BJ (cell line): ENCODE results near the gene MCU. TPM values are rescaled to one million over a fixed set of nuclear protein-coding genes. Genes with fewer than 3 reads are reported as not detected.

ENCODE experiments used
- CTCF ChIA-PET: fragments of 350-600 bp; formaldehyde crosslinking; extraction: SDS; loops from one replicate; lab custom pipeline; 2021; ENCODE audit warnings: antibody characterized with exemption, inconsistent platforms; lab: Yijun Ruan, JAX
- POLR2A ChIA-PET: fragments of 300-600 bp; sonication (Branson Sonifier 250); formaldehyde crosslinking; extraction: SDS; loops from one replicate; lab custom pipeline; 2021; ENCODE audit warnings: antibody characterized with exemption; lab: Charles Lee
- DNase-seq: peaks from one replicate; pipeline ENCODE4 v3.0.0-alpha.2; 2011; ENCODE audit warnings: low read depth
- H3K27me3 ChIP-seq: 2 replicates; pipeline ENCODE4 v1.6.0; 2011; ENCODE audit warnings: low read length; ENCODE audit not compliant: control insufficient read depth, insufficient read depth
- H3K36me3 ChIP-seq: 2 replicates; pipeline ENCODE4 v1.5.1; 2011; ENCODE audit warnings: low read length; ENCODE audit not compliant: control insufficient read depth, insufficient read depth
- H3K4me3 ChIP-seq: 2 replicates; pipeline ENCODE4 v1.5.1; 2011; ENCODE audit warnings: low read depth, mild to moderate bottlenecking, control low read depth, low read length
- polyA plus RNA-seq: library from polyadenylated mRNA; depleted of rRNA; stranded (reverse); fragments of >200 nt; gene quantifications from 2 replicates; pipeline ENCODE4 v1.2.3, GENCODE V29; 2011
- TF ChIP-seq, protein P1 (sequence below): IDR thresholded peaks from 2 replicates; pipeline ENCODE4 v1.5.1; 2011; ENCODE audit warnings: low read depth, mild to moderate bottlenecking, control low read depth, inconsistent platforms, low read length, moderate library complexity; ENCODE audit not compliant: insufficient read depth

Gene MCU
- polyA plus RNA-seq, 1 experiment: 78.7 TPM

DNA sequence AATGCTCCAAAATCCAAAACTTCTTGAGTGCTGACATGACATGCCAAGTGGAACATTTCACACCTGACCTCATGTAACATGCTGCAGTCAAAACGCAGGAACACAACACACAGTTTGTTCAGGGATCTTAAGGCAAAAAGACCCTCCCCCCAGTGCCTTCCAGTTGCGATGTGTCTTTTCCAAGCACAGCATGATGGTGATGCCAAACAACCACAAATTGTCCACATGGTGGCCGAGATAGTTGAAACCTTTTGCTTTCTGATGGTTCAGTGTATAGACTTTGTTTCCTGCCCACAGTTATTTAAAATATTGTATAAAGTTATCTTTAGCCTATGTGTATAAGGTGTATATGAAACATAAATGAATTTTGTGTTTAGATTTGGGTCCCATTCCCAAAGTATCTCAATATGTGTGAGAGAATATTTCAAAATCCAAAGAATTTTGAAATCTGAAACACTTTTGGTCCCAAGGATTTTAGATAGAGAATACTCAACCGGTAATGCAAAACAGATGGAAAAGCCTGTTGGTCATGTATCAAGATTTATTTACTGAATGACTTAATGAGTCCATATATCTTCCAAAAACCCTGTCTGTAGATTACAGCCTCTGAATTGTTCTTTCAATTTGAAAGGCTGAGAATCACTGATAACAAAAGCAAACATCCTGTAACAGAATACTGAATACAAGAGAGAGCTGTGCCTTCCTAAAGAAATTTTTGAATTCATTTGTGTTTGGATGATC is 108.2 kb downstream of the MCU start:
- POLR2A ChIA-PET: no interaction called here
- H3K27me3 ChIP-seq: no peaks in the 10 kb centered on the region
- TF ChIP-seq, protein P1, sequence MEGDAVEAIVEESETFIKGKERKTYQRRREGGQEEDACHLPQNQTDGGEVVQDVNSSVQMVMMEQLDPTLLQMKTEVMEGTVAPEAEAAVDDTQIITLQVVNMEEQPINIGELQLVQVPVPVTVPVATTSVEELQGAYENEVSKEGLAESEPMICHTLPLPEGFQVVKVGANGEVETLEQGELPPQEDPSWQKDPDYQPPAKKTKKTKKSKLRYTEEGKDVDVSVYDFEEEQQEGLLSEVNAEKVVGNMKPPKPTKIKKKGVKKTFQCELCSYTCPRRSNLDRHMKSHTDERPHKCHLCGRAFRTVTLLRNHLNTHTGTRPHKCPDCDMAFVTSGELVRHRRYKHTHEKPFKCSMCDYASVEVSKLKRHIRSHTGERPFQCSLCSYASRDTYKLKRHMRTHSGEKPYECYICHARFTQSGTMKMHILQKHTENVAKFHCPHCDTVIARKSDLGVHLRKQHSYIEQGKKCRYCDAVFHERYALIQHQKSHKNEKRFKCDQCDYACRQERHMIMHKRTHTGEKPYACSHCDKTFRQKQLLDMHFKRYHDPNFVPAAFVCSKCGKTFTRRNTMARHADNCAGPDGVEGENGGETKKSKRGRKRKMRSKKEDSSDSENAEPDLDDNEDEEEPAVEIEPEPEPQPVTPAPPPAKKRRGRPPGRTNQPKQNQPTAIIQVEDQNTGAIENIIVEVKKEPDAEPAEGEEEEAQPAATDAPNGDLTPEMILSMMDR: no peak
- CTCF ChIA-PET: interaction anchor here (0.9 kb wide), 1 partner anchor 8 kb away, joined by 3 read pairs; no protein-coding TSS in a partner anchor
- H3K36me3 ChIP-seq: no peaks in the 10 kb centered on the region
- H3K4me3 ChIP-seq: no peak overlapping the region
- no peak for DNase-seq

DNA sequence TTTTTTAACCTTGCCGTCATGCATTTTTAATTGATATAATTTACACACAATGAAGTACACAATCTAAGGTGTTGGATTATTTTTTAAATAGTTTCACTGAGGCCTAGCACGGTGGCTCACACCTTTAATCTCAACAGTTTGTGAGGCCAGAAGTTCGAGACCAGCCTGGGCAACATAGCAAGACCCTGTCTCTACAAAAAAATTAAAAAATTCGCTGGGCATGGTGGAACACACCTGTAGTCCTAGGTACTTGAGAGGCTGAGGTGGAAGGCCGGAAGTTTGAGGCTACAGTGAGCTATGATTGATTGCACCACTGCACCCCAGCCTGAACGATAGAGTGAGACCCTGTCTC is 108.8 kb downstream of the MCU start:
- DNase-seq: no peak
- Histone ChIP-seq H3K27me3 (no peaks in the 10 kb centered on the region), H3K4me3 (no peak overlapping the region), H3K36me3 (no peaks in the 10 kb centered on the region)
- TF ChIP-seq, protein P1: no peak
- ChIA-PET POLR2A (no interaction called here), CTCF (interaction anchor here (0.9 kb wide), 1 partner anchor 9 kb away, joined by 3 read pairs; no protein-coding TSS in a partner anchor)

- no peak for DNase-seq
- Histone ChIP-seq H3K36me3 (no peaks in the 10 kb centered on the region), H3K27me3 (no peaks in the 10 kb centered on the region), H3K4me3 (no peak overlapping the region)
- TF ChIP-seq, protein P1: no peak
- POLR2A ChIA-PET: no interaction called here
- CTCF ChIA-PET: interaction anchor here (0.9 kb wide), 1 partner anchor 9 kb away, joined by 3 read pairs; no protein-coding TSS in a partner anchor
Measured at GRCh38 chr10:72801263-72801868, 109.4 kb downstream of the MCU start.

- H3K27me3 ChIP-seq: no peaks in the 10 kb centered on the region
- H3K36me3 ChIP-seq: no peaks in the 10 kb centered on the region
- DNase-seq: no peak
- ChIA-PET CTCF (no interaction called here), POLR2A (no interaction called here)
- no peak overlapping the region for H3K4me3 ChIP-seq
- TF ChIP-seq, protein P1: no peak
Measured at GRCh38 chr10:72802332-72802731, 110.4 kb downstream of the MCU start.

DNA sequence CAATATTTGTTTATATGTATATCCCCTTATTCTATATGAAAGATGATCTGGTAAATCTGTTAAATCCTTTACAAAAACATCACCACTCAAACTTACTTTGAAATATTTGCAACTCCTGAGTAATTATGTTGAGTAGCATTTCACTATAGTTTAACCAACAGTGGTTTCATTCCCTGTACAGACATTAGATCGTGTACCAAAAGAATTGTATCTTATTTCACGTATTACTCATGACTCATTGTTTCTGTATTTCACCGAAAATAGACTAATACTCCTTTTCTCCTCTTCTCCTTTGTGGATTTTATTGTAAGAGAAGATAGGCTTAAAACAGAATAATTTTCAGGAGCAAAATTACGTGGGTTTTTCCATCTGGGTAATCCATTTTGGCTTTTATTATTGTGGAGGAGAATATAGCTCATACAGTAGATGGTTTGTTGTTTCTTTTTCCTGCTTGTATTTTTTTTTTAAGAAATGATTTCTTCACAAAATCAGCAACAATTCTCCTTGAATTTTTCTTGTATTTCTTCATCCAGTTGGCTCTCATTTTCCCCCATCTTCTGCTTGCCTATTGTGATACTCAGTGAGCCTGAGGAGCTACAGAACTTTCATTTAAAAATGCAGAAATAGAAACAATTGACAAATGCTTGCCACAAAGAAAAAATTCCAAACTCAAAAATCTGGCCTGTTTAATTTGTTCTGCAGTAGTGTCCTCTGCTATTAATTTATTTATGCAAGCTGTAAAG is 111.0 kb downstream of the MCU start:
- no peak for DNase-seq
- TF ChIP-seq, protein P1: no peak
- POLR2A ChIA-PET: no interaction called here

More for the DNA sequence above, 111.0 kb downstream of the MCU start:
- no peaks in the 10 kb centered on the region for H3K27me3 ChIP-seq
- no peak overlapping the region for H3K4me3 ChIP-seq
- no peaks in the 10 kb centered on the region for H3K36me3 ChIP-seq
- CTCF ChIA-PET: interaction anchor here (1.1 kb wide), 1 partner anchor 31 kb away, joined by 4 read pairs; no protein-coding TSS in a partner anchor
